HEK293T (cell line): Measurements from ENCODE around the gene WNT3A.
"Not testable (repeated sequence)": the region's sequence is repeated elsewhere in the genome, so short reads cannot be mapped to it uniquely, and the experiment has no call there.

ENCODE experiments used
- CTCF ChIA-PET: fragments of 350-600 bp; formaldehyde crosslinking; extraction: SDS; loops from one replicate; lab custom pipeline; 2021; ENCODE audit warnings: antibody characterized with exemption, inconsistent platforms; lab: Yijun Ruan, JAX
- POLR2A ChIA-PET: fragments of 350-600 bp; formaldehyde crosslinking; extraction: SDS; loops from one replicate; lab custom pipeline; 2020; ENCODE audit warnings: antibody characterized with exemption, inconsistent platforms; lab: Yijun Ruan, JAX
- DNase-seq: peaks from one replicate; pipeline ENCODE4 v3.0.0; 2012; ENCODE audit warnings: mixed read lengths; ENCODE audit errors: extremely low spot score
- ARNT ChIP-seq: fragments of 450-650 bp; IDR thresholded peaks from 2 replicates; pipeline ENCODE4 v1.6.1; 2017; ENCODE audit warnings: mild to moderate bottlenecking
- BHLHE40 ChIP-seq: fragments of 450-650 bp; IDR thresholded peaks from 2 replicates; pipeline ENCODE4 v1.6.1; 2016; ENCODE audit warnings: mild to moderate bottlenecking, moderate library complexity, borderline replicate concordance
- CTBP1 ChIP-seq: fragments of 450-650 bp; IDR thresholded peaks from 2 replicates; pipeline ENCODE4 v1.6.1; 2016; ENCODE audit warnings: borderline replicate concordance
- ELF4 ChIP-seq: fragments of 450-650 bp; IDR thresholded peaks from 2 replicates; pipeline ENCODE4 v1.6.1; 2017; ENCODE audit warnings: antibody characterized with exemption
- FOXA1 ChIP-seq: fragments of 450-650 bp; IDR thresholded peaks from 2 replicates; pipeline ENCODE4 v1.6.1; 2016; ENCODE audit warnings: mild to moderate bottlenecking
- FOXK2 ChIP-seq: fragments of 450-650 bp; IDR thresholded peaks from 2 replicates; pipeline ENCODE4 v1.6.1; 2016; ENCODE audit warnings: mild to moderate bottlenecking
- FOXM1 ChIP-seq: fragments of 450-650 bp; IDR thresholded peaks from 2 replicates; pipeline ENCODE4 v1.6.1; 2017; ENCODE audit warnings: mild to moderate bottlenecking, borderline replicate concordance
- HDGF ChIP-seq: fragments of 450-650 bp; IDR thresholded peaks from 2 replicates; pipeline ENCODE4 v1.6.1; 2017; ENCODE audit warnings: antibody characterized with exemption, borderline replicate concordance
- L3MBTL2 ChIP-seq: fragments of 450-650 bp; conservative IDR thresholded peaks from 2 replicates; pipeline ENCODE4 v1.6.1; 2016; ENCODE audit warnings: mild to moderate bottlenecking
- LEF1 ChIP-seq: fragments of 450-650 bp; IDR thresholded peaks from 2 replicates; pipeline ENCODE4 v1.6.1; 2017; ENCODE audit warnings: mild to moderate bottlenecking, borderline replicate concordance
- NFRKB ChIP-seq: fragments of 450-650 bp; IDR thresholded peaks from 2 replicates; pipeline ENCODE4 v1.6.1; 2016; ENCODE audit warnings: mild to moderate bottlenecking, moderate library complexity
- PKNOX1 ChIP-seq: fragments of 450-650 bp; IDR thresholded peaks from 2 replicates; pipeline ENCODE4 v1.6.1; 2016
- SP1 ChIP-seq: fragments of 450-650 bp; IDR thresholded peaks from 2 replicates; pipeline ENCODE4 v1.6.1; 2017
- SUZ12 ChIP-seq: fragments of 450-650 bp; IDR thresholded peaks from 2 replicates; pipeline ENCODE4 v1.6.1; 2016; ENCODE audit warnings: mild to moderate bottlenecking
- TARDBP ChIP-seq: fragments of 450-650 bp; IDR thresholded peaks from 2 replicates; pipeline ENCODE4 v1.6.1; 2016
- ZNF384 ChIP-seq: fragments of 450-650 bp; IDR thresholded peaks from 2 replicates; pipeline ENCODE4 v1.6.1; 2016

Gene WNT3A

DNA sequence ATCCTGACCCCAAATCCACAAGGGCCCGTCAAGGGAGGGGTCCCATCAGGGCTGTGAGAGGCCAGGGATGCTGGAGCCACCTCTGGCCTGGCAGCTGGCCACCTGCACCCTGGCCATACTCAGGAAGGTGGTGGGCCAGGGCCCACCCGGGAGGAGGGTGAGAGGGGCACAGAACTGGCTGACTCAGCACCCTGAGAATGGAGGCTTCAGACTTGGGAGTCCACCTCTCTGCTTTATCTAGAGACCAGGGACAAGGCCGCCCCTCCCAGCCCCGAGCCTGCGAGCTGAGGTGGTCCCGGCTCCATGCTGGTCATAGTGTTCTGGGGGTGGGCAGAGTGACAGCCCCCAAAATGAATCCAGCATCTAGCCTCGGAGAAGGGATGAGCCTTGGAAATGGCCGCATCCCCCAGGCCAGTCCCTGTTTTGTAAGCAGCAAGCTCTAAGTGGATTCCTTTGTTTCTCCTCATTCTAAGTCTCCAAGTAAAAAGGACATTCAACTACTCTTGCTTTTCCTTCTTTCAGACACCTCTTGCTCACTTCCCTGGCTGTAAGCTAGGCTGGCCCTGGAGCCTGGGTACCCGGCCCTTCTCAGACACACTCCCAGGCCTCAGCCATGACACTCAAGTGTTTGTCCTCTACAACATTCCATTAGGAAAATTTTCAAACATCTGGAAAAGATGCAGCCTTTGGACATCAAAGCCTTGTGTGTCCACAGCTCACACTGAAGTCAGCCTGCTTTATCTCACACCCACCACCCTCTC lies 12.3 kb downstream of the WNT3A start:
- CTCF ChIA-PET: no interaction called here
- DNase-seq: no peak
- POLR2A ChIA-PET: no interaction called here
- no peak for TF ChIP-seq CTBP1
- TF ChIP-seq ZNF384: no peak
- no peak for TF ChIP-seq SP1
- TF ChIP-seq ELF4: no peak
- TF ChIP-seq FOXA1: no peak
- TF ChIP-seq TARDBP: no peak
- TF ChIP-seq L3MBTL2: no peak
- no peak for TF ChIP-seq ARNT
- no peak for TF ChIP-seq PKNOX1
- no peak for TF ChIP-seq LEF1
- TF ChIP-seq NFRKB: no peak
- no peak for TF ChIP-seq SUZ12
- TF ChIP-seq BHLHE40: no peak

DNA sequence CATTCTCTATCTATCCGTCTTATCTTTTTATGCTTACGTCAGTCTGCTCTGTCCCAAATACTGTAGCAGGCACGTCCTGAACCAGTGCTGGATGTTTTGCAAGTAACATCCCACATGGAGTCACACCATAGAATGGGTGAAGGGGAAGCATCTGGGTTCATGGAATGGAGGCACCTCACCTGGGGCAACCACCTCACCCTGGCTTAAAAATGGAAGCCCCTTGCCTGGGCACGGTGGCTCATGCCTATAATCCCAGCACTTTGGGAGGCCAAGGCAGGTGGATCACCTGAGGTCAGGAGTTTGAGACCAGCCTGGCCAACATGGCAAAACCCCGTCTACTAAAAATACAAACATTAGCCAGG lies 12.9 kb downstream of the WNT3A start:
- DNase-seq, CTCF ChIA-PET, POLR2A ChIA-PET: not testable (repeated sequence)

DNA sequence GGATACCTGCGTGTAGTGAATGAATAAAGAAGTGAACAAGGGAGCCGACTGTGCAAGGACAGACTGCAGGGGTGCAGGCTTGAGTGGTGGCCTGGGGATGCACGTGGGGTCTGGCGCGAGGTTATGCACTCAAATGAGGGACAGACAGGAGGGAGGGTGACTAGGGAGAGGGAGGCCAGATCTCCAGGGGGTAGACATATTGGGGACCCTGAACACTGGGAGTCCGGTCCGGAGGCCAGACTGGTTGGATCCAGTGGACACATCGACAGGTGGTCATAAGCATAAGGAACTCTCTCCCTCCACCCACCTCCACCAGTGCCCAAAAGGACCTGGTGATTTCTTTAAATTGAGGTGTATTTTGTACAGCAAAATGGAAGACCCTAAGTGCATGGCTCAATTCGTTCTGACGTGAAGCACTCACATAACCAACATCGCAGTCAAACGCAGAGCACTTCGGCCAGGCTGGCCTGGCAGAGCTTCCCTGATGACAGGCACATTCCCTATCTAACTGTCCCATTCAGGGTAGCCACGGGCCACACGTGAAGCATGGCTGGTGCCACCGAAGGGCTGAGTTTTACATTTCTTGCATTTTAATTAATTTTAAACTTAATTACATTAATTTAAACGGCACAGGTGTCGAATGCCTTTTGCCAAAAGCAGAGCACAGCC lies 14.0 kb downstream of the WNT3A start:
- ChIA-PET CTCF (no interaction called here), POLR2A (interaction anchor here (0.6 to 1.2 kb wide), 2 partner anchors 8 to 11 kb away, joined by 3 read pairs; no protein-coding TSS in a partner anchor)
- TF ChIP-seq SUZ12 (no peak), FOXA1 (no peak), NFRKB (no peak), LEF1 (no peak), CTBP1 (no peak), FOXM1 (no peak), TARDBP (no peak), HDGF (no peak), BHLHE40 (no peak), PKNOX1 (no peak), ARNT (no peak), SP1 (no peak), ELF4 (no peak), ZNF384 (no peak)
- no peak for DNase-seq

- POLR2A ChIA-PET: interaction anchor here (1.2 kb wide), 1 partner anchor 8 kb away, joined by 3 read pairs; no protein-coding TSS in a partner anchor
- DNase-seq: no peak
- TF ChIP-seq CTBP1 (no peak), FOXM1 (no peak), BHLHE40 (no peak), FOXA1 (no peak), LEF1 (no peak), L3MBTL2 (no peak), SUZ12 (no peak), NFRKB (no peak), PKNOX1 (no peak)
- CTCF ChIA-PET: no interaction called here
Measured at GRCh38 chr1:228021355-228022030, 14.7 kb downstream of the WNT3A start.

GRCh38 chr1:228022571-228023293 lies 15.9 kb downstream of the WNT3A start:
- no peak for TF ChIP-seq L3MBTL2
- TF ChIP-seq SP1: no peak
- TF ChIP-seq BHLHE40: no peak
- no peak for TF ChIP-seq ZNF384
- no peak for TF ChIP-seq TARDBP
- TF ChIP-seq HDGF: no peak
- no peak for TF ChIP-seq FOXA1
- no peak for TF ChIP-seq PKNOX1
- no peak for TF ChIP-seq SUZ12
- TF ChIP-seq LEF1: no peak
- TF ChIP-seq FOXM1: no peak
- TF ChIP-seq ELF4: no peak
- TF ChIP-seq NFRKB: no peak
- no peak for TF ChIP-seq FOXK2
- TF ChIP-seq ARNT: no peak
- no peak for TF ChIP-seq CTBP1
- ChIA-PET POLR2A (no interaction called here), CTCF (no interaction called here)
- DNase-seq: no peak
